ENCODE data around the gene STARD10. TPM values are rescaled to one million over a fixed set of nuclear protein-coding genes. Genes with fewer than 3 reads are reported as not detected.

The STARD10 gene
- total and polyA plus RNA-seq, 2 of the 8 experiments (the other 6 are each of a cell fraction or from before 2014, with no cell fraction given) = 23.7 to 35.7 TPM

DNA sequence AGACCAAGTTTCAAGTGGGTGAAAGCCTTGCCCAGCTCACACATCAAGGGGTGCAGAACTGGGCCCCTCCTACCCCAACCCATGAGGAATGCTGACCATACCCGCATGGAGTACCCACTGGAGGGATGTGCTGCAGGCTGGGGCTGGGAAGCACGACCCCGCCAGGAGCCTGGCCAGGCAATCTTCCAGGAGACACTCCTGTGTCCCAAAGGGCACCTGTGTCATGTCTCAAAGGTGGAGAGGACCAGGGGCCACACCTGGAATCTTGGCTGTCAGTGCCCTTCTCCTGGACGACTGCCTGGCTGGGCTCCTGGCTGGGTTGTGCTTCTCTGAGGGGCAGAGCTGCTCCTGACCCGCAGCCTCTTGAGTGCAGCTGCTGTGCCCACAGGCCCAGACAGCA, 48.3 kb downstream of the STARD10 start:
- no peaks in the 10 kb centered on the region for H3K23me2 ChIP-seq (ENCODE audit: low read depth, low read length)
- no peak overlapping the region for H3K4me3 ChIP-seq (ENCODE audit: extremely low read depth in 1 of 4, insufficient read depth in 2 of 4, low read depth in 3 of 4, low read length in 4 of 4)
- no peak overlapping the region for H2BK20ac ChIP-seq (ENCODE audit: low read length)
- H2BK120ac ChIP-seq (replicated peaks; ENCODE audit: low read depth, low read length) = no peak overlapping the region
- H4K20me1 ChIP-seq (replicated peaks in 1 of 2; ENCODE audit: control insufficient read depth in 1 of 2, insufficient read depth in 2 of 2, low read length in 2 of 2) = peaks cover 16 to 38% of the 10 kb centered on the region in 2 experiments
- H3K18ac ChIP-seq (ENCODE audit: extremely low read depth, low read length) = no peak overlapping the region
- CTCF ChIA-PET (ENCODE audit: partially characterized antibody) = interaction anchor here (0.7 to 3.2 kb wide), 3 partner anchors 20 to 44 kb away, joined by 3 to 16 read pairs (median 6); no protein-coding TSS in a partner anchor
- peaks cover 4 to 69% of the 10 kb centered on the region in 2 experiments; a peak in 3 of 4 replicates for H3K79me2 ChIP-seq (ENCODE audit: control insufficient read depth in 1 of 2, insufficient read depth in 2 of 2, low read length in 2 of 2)
- H3K79me1 ChIP-seq (ENCODE audit: low read depth, low read length) = peaks cover 23% of the 10 kb centered on the region
- POLR2A ChIA-PET (ENCODE audit: partially characterized antibody) = interaction anchor here (1.6 kb wide), 1 partner anchor 67 kb away, joined by 4 read pairs; no protein-coding TSS in a partner anchor
- H2BK15ac ChIP-seq (ENCODE audit: low read length) = no peak overlapping the region
- DNase-seq (ENCODE audit: low read depth in 1 of 2, low spot score in 2 of 2) (no peak), FAIRE-seq (no peak)
- no peak overlapping the region for H4K8ac ChIP-seq (ENCODE audit: extremely low read depth, insufficient read depth, low read length)
- no peaks in the 10 kb centered on the region for H3K27me3 ChIP-seq (replicated peaks in 1 of 4; ENCODE audit: control insufficient read depth in 3 of 4, extremely low read depth in 1 of 4, insufficient read depth in 3 of 4, low read length in 3 of 4)
- no peak overlapping the region for H3K14ac ChIP-seq (ENCODE audit: insufficient read length)
- H3K4me2 ChIP-seq (ENCODE audit: insufficient read depth in 1 of 2, low read depth in 2 of 2, low read length in 2 of 2) = no peak overlapping the region
- 94% methylated on average over 5 of the region's 5 CpGs; no CpG with 5 or more reads in 1 of the 2 experiments for WGBS, 2 experiments (ENCODE audit: extremely low coverage in 1 of 2, insufficient coverage in 1 of 2, insufficient read length in 1 of 2, insufficient replicate concordance in 2 of 2, low coverage in 1 of 2, low lambda C conversion rate in 2 of 2, missing lambda C conversion rate in 1 of 2)
- no peak overlapping the region for H2AFZ ChIP-seq (ENCODE audit: low read length)
- H3K27ac ChIP-seq (ENCODE audit: low read depth, low read length) = no peak overlapping the region
- peaks cover 8 to 24% (median 13%) of the 10 kb centered on the region in 4 experiments for H3K4me1 ChIP-seq (replicated peaks in 1 of 4; ENCODE audit: control insufficient read depth in 3 of 4, insufficient read depth in 4 of 4, low read length in 3 of 4)
- H2BK5ac ChIP-seq (ENCODE audit: low read depth, low read length) = no peak overlapping the region
- no peaks in the 10 kb centered on the region for H3K36me3 ChIP-seq (ENCODE audit: control insufficient read depth in 2 of 4, insufficient read depth in 4 of 4, low read length in 3 of 4)
- H3K56ac ChIP-seq (replicated peaks; ENCODE audit: insufficient read length, low read depth, low read length) = no peak overlapping the region
- no peak overlapping the region for H2AK5ac ChIP-seq (ENCODE audit: low read depth, low read length)
- H3K23ac ChIP-seq (ENCODE audit: insufficient read length) = no peak overlapping the region
- no peak overlapping the region for H2BK12ac ChIP-seq (ENCODE audit: low read depth, low read length)
- no peak overlapping the region for H4K5ac ChIP-seq (ENCODE audit: insufficient read length, low read depth, low read length)
- no peak overlapping the region for H4K91ac ChIP-seq (replicated peaks; ENCODE audit: insufficient read length, low read length)
- H3K4ac ChIP-seq (replicated peaks; ENCODE audit: insufficient read length, low read depth, low read length) = no peak overlapping the region
- H3K9ac ChIP-seq (replicated peaks in 1 of 4; ENCODE audit: extremely low read depth in 1 of 4, low read depth in 3 of 4, low read length in 3 of 4) = no peak overlapping the region
- no peaks in the 10 kb centered on the region for H3K9me3 ChIP-seq (ENCODE audit: insufficient read depth in 2 of 2, low read depth in 1 of 2, low read length in 1 of 2)
- TF ChIP-seq HDAC2 (IDR thresholded peaks at IDR 0.05; ENCODE audit: borderline replicate concordance in 1 of 2, low read depth in 2 of 2, low read length in 2 of 2) = no peak
- TF ChIP-seq TBP (IDR thresholded peaks at IDR 0.05; ENCODE audit: low read depth, low read length) = no peak
- TF ChIP-seq POU5F1 (IDR thresholded peaks at IDR 0.05; ENCODE audit: low read depth, low read length) = no peak
- no peak for TF ChIP-seq ZNF274 (IDR thresholded peaks at IDR 0.05; ENCODE audit: borderline replicate concordance, extremely low read depth, low read length)
- no peak for TF ChIP-seq RNF2 (IDR thresholded peaks at IDR 0.05; ENCODE audit: borderline replicate concordance, low read depth, low read length, missing control alignments, poor library complexity, severe bottlenecking)
- no peak for TF ChIP-seq ASH2L (IDR thresholded peaks at IDR 0.05; ENCODE audit: low read length)
- no peak for TF ChIP-seq RFX5 (IDR thresholded peaks at IDR 0.05; ENCODE audit: borderline replicate concordance, low read depth, low read length)
- no peak for TF ChIP-seq NRF1 (IDR thresholded peaks at IDR 0.05; ENCODE audit: low read depth, low read length)
- TF ChIP-seq POLR2AphosphoS5 (IDR thresholded peaks at IDR 0.05; ENCODE audit: low read depth, low read length) = no peak
- TF ChIP-seq NANOG (IDR thresholded peaks at IDR 0.05; ENCODE audit: insufficient read depth, low read depth, low read length, poor library complexity, severe bottlenecking) = no peak
- no peak for TF ChIP-seq RXRA (IDR thresholded peaks at IDR 0.05; ENCODE audit: insufficient read depth, low read depth, low read length)
- no peak for TF ChIP-seq FOSL1 (IDR thresholded peaks at IDR 0.05; ENCODE audit: insufficient read depth, low read depth, low read length)
- TF ChIP-seq HDAC6 (IDR thresholded peaks at IDR 0.05; ENCODE audit: low read depth, low read length) = no peak

Data from H1 (cell line).